PFSK-1 (cell line): ENCODE data around the gene MAB21L4.

Source experiments
- FOXP2 ChIP-seq: optimal IDR thresholded peaks from 2 replicates; pipeline ENCODE3; 2011; ENCODE audit warnings: borderline replicate concordance, control low read depth, inconsistent platforms; ENCODE audit not compliant: insufficient read depth; ENCODE audit errors: extremely low read length, extremely low read depth
- POLR2AphosphoS5 ChIP-seq: IDR thresholded peaks from 2 replicates; pipeline ENCODE4 v1.6.1; 2012; ENCODE audit warnings: low read depth, mild to moderate bottlenecking, control low read depth, low read length, moderate library complexity
- SIN3A ChIP-seq: IDR thresholded peaks from 2 replicates; pipeline ENCODE4 v1.6.1; 2012; ENCODE audit warnings: mild to moderate bottlenecking, low read length, moderate library complexity, borderline replicate concordance; ENCODE audit not compliant: insufficient read depth
- TAF1 ChIP-seq: IDR thresholded peaks from 2 replicates; pipeline ENCODE4 v1.6.1; 2012; ENCODE audit warnings: low read length, control low read depth, borderline replicate concordance; ENCODE audit not compliant: insufficient read depth
- TF ChIP-seq, protein P1 (sequence below), 2 experiments: IDR thresholded peaks; 2 replicates each; pipeline versions ENCODE4 v1.6.1 to v1.8.0; 2011 to 2012; ENCODE audit warnings: low read depth in 2 of 2, low read length in 2 of 2, control low read depth in 1 of 2, inconsistent platforms in 1 of 2, mild to moderate bottlenecking in 1 of 2, moderate library complexity in 1 of 2; ENCODE audit not compliant: insufficient read depth in 1 of 2

Gene MAB21L4

DNA sequence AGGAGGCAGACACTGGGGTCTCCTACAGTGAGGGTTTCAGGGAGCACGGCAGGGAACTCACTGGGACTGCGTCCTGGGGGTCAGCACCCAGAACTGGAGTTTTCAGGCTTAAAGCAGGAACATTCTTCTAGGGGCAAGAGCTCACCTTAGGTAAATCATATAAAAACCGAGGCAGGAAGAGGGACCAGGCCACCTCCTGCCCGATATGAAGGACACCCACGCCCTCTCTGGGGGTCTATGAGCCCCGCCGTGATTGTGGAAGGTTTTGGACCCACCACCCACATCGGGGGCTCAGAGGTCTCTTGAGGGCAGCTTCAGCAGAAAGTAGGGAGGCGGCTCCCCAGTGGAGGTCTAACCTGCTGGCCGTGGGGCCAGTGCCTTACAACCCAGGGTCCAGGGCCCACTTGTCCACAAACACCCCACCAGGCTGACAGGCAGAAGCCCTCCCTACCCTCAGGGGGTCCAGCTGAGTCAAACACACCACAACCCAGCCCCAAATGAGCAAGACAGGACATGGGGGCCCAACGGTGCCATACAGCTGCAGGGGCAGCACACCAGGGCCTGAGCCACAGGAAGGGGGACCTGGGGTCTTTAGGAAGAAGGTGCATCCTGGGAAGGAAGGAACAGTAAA, 35.5 kb upstream of the MAB21L4 start:
- TF ChIP-seq SIN3A (no peak), TAF1 (no peak), POLR2AphosphoS5 (no peak), FOXP2 (no peak)
- TF ChIP-seq, protein P1, sequence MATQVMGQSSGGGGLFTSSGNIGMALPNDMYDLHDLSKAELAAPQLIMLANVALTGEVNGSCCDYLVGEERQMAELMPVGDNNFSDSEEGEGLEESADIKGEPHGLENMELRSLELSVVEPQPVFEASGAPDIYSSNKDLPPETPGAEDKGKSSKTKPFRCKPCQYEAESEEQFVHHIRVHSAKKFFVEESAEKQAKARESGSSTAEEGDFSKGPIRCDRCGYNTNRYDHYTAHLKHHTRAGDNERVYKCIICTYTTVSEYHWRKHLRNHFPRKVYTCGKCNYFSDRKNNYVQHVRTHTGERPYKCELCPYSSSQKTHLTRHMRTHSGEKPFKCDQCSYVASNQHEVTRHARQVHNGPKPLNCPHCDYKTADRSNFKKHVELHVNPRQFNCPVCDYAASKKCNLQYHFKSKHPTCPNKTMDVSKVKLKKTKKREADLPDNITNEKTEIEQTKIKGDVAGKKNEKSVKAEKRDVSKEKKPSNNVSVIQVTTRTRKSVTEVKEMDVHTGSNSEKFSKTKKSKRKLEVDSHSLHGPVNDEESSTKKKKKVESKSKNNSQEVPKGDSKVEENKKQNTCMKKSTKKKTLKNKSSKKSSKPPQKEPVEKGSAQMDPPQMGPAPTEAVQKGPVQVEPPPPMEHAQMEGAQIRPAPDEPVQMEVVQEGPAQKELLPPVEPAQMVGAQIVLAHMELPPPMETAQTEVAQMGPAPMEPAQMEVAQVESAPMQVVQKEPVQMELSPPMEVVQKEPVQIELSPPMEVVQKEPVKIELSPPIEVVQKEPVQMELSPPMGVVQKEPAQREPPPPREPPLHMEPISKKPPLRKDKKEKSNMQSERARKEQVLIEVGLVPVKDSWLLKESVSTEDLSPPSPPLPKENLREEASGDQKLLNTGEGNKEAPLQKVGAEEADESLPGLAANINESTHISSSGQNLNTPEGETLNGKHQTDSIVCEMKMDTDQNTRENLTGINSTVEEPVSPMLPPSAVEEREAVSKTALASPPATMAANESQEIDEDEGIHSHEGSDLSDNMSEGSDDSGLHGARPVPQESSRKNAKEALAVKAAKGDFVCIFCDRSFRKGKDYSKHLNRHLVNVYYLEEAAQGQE (IDR thresholded peaks at IDR 0.05; ENCODE audit: insufficient read depth in 1 of 2, low read depth in 2 of 2, low read length in 2 of 2) = no peak

DNA sequence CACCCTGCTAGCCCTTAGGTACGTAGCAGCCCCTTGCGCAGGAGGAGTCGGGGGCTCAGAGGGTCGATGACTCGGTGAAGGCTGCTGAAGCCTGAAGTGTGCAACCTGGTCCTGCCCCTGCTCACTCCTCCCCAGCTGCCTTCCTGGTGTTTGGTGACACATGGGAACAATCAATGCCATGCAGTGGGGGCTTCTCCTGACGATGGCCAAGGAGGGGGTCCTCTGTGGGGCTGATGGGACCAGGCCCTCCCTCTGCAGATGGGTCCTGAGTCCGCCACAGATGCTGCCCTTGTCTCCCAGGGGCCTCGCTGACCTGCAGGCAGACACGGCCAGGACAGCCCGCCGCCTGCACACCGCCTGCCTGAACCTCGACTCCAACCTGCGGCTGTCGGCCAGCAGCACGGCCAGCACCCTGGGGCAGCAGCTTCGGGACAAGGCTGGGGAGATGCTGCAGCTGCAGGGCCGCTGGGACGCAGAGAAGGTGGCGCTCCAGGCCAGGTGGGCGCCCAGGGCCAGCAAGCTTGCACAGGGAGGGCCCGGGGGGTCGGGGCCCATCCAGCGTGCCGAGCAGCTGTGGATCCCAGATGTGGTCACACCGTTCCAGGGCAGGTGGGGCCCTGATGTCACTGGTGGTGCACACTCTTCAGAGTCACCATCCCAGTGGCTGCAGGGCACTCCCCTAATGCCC, 34.8 kb upstream of the MAB21L4 start:
- TF ChIP-seq SIN3A (no peak), POLR2AphosphoS5 (no peak)

DNA sequence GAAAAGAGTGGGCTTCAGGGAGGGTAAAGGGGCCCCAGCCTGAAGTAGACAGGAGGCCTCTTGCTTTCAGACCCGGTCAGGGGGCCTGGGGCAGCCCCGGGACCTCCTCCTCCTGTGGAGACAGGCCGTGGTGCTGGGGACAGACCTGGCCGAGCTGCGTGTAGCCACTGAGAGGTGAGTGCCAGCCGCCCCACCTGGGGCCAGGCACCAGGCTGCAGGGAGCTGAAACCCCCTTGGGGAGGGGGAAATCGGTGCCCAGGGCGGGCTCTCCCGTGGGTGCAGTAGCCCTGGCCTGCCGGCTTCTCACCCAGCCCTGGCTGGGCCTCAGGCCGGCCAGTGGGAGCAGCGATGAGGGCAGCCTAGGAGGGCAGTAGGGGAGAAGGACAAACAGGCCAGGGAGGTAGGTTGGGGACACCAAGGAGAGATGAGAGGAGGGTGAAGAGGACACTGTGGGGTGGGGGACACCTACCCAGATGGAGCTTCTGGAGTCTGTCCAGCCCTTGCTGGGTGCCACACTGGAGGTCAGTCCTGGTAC, 34.2 kb upstream of the MAB21L4 start:
- TF ChIP-seq FOXP2 (no peak), POLR2AphosphoS5 (no peak), SIN3A (no peak)

DNA sequence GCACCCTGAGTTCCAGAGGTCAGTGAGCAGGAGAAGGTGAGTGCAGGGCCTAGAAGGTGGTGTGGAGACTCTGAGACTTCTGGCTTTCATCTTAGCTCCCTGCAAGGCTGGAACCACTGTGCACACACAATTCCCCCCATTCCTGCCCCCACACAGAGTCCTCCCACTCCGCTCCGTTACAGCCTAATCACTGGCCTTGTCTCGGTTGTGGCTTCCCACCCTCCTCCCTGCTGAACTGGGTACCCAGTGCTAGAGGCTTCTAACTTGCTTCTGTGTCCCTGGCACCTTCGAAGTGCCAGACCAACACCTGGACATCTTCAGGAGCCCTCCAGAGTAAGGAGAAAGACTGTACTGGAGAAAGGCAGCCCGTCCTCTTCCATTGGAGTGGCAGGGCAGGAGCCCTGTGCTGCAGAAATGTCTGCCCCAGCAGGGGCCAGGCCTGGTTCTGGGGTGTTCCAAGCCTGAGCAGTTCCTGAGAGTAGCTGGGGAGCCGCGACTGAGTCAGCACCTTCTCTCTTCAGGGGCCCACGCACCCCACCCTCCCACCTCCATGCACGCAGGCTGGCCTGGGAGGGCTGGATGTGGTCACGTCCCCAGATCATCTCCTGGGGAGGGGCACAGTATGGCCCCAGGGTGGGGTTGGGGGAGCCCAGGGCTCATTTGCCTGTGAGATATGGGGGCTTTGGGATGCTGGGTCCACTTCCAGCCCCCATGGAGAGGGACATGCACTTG, 33.6 kb upstream of the MAB21L4 start:
- TF ChIP-seq, protein P1 (IDR thresholded peaks at IDR 0.05; ENCODE audit: insufficient read depth in 1 of 2, low read depth in 2 of 2, low read length in 2 of 2) = no peak
- TF ChIP-seq FOXP2 (no peak), POLR2AphosphoS5 (no peak), SIN3A (no peak), TAF1 (no peak)

DNA sequence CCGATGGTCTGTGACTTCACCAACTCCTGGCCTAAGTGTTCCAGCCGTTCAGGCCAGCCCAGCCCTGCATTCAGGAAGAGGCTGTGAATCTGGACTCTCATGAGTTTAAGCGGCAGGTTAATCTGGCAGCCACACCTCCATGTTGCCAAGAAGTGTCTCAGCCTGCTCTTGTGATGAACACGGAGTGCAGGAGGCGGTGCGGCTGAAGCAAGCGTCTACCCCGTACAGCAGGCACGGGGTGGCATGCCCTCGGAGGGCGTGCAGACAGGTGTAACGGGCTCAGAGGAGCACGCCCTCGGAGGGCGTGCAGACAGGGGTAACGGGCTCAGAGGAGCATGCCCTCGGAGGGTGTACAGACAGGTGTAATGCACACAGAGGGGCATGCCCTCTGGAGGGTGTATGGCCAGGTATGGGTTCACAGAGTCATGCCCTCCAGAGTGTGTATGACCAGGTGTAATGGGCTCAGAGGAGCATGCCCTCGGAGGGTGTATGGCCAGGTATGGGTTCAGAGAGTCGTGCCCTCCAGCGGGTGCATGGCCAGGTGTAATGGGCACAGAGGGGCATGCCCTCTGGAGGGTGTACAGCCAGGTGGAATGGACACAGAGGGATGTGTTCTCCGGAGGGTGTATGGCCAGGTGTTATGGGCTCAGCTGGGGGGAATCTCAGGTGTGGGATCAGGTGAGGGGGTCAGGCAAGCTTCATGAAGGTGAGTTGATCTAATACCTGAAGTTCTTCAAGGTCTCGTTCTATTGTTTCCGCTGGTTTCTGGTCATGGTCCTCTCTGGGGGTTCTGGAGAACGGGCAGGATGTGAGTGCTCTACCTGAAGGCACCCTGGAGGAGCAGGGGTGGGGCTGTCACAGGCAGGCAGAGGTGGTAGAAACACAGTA, 32.8 kb upstream of the MAB21L4 start:
- TF ChIP-seq POLR2AphosphoS5 (no peak), TAF1 (no peak), SIN3A (no peak), FOXP2 (no peak)
- TF ChIP-seq, protein P1 (IDR thresholded peaks at IDR 0.05; ENCODE audit: insufficient read depth in 1 of 2, low read depth in 2 of 2, low read length in 2 of 2) = no peak
